Caco-2 (cell line): ENCODE measurements around the gene TOPORS. TPM values are rescaled to one million over a fixed set of nuclear protein-coding genes. Genes with fewer than 3 reads are reported as not detected.

Experiments
- BruUV-seq: library from RNA; stranded (reverse); fragments of 400-500 nt; replicated peaks from 2 replicates; lab custom pipeline; 2021; lab: Mats Ljungman, UMichigan
- CTCF ChIA-PET: fragments of 300-600 bp; sonication (Branson Sonifier 250); formaldehyde crosslinking; loops from one replicate; lab custom pipeline; 2022; ENCODE audit warnings: antibody characterized with exemption; lab: Charles Lee
- POLR2A ChIA-PET: fragments of 300-600 bp; sonication (Branson Sonifier 250); formaldehyde crosslinking; loops from one replicate; lab custom pipeline; 2022; ENCODE audit warnings: antibody characterized with exemption; lab: Charles Lee
- DNase-seq, 2 experiments: peaks; one replicate each; pipeline versions ENCODE4 v3.0.0 to v3.0.0-alpha.2; 2020 to 2022
- H3K27me3 ChIP-seq: replicated peaks from 2 replicates; pipeline ENCODE4 v1.6.0; 2011; ENCODE audit warnings: low read length; ENCODE audit not compliant: control insufficient read depth, insufficient read depth
- H3K36me3 ChIP-seq: 2 replicates; pipeline ENCODE4 v1.5.1; 2011; ENCODE audit warnings: low read length; ENCODE audit not compliant: control insufficient read depth, insufficient read depth
- H3K4me1 ChIP-seq: fragments of 250-450 bp; sonication (Bioruptor Pico); 2 replicates; pipeline ENCODE4 v1.5.1; 2020; ENCODE audit warnings: mild to moderate bottlenecking
- H3K4me3 ChIP-seq: 2 replicates; pipeline ENCODE4 v1.5.1; 2011; ENCODE audit warnings: low read depth, mild to moderate bottlenecking, control low read depth, low read length
- H3K9me3 ChIP-seq: fragments of 250-450 bp; sonication (Bioruptor Pico); 2 replicates; pipeline ENCODE4 v1.5.1; 2020; ENCODE audit warnings: mild to moderate bottlenecking, moderate library complexity
- H3K27ac Mint-ChIP-seq: one replicate; pipeline ENCODE4 v1.8.0; 2022; ENCODE audit warnings: mixed read lengths; ENCODE audit not compliant: unreplicated experiment
- H3K27me3 Mint-ChIP-seq: one replicate; pipeline ENCODE4 v1.8.0; 2022; ENCODE audit warnings: mixed read lengths; ENCODE audit not compliant: insufficient read depth, unreplicated experiment
- H3K36me3 Mint-ChIP-seq: one replicate; pipeline ENCODE4 v1.8.0; 2022; ENCODE audit warnings: mild to moderate bottlenecking, mixed read lengths; ENCODE audit not compliant: insufficient read depth, unreplicated experiment
- H3K4me1 Mint-ChIP-seq: one replicate; pipeline ENCODE4 v1.8.0; 2022; ENCODE audit warnings: low read depth, mixed read lengths; ENCODE audit not compliant: unreplicated experiment
- H3K4me3 Mint-ChIP-seq: one replicate; pipeline ENCODE4 v1.8.0; 2022; ENCODE audit warnings: mild to moderate bottlenecking, moderate library complexity, mixed read lengths; ENCODE audit not compliant: unreplicated experiment
- H3K9me3 Mint-ChIP-seq: one replicate; pipeline ENCODE4 v1.8.0; 2022; ENCODE audit warnings: mixed read lengths; ENCODE audit not compliant: unreplicated experiment
- intact Hi-C: fragments of 100-400 bp; cut with micrococcal nuclease; formaldehyde crosslinking; loops from one replicate; pipeline ENCODE4 v1.10.0; 2022; ENCODE audit not compliant: unreplicated experiment
- total RNA-seq: library from RNA; stranded (reverse); gene quantifications from 2 replicates; pipeline ENCODE4 v1.2.3, GENCODE V29; 2022
- TF ChIP-seq, protein P1 (sequence below), 2 experiments: fragments of 200-600 bp in 1 of 2; IDR thresholded peaks; 1 replicate in 1 of 2; 2 replicates in 1 of 2; pipeline versions ENCODE4 v1.5.1 to v1.8.0; 2011 to 2022; ENCODE audit warnings: antibody characterized with exemption in 1 of 2, control low read depth in 1 of 2, inconsistent platforms in 1 of 2, low read depth in 1 of 2, low read length in 1 of 2, mild to moderate bottlenecking in 1 of 2, moderate library complexity in 1 of 2; ENCODE audit not compliant: insufficient read depth in 1 of 2, severe bottlenecking in 1 of 2, unreplicated experiment in 1 of 2

Gene TOPORS
- total RNA-seq, 1 experiment from 2014 or later = 14.6 TPM

DNA sequence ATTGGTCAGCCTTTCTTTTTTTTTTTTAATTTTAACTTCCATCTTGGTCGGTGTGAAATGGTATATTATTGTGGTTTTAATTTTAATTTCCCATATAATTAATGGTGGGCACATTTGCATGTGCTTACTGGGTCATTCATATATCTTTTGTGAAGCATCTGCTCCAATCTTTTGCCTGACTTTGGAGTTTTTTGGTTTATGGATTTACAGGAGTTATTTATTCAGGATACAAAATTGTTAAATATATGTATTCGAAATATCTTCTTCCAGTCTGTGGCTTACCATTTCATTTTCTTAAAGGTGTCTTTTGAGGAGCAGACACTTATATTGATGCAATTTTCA lies 25.7 kb downstream of the TOPORS start:
- DNase-seq = no peak
- Mint-ChIP-seq H3K4me3 (peak overlapping the region; percentile 73), H3K27ac (peak overlapping the region; percentile 59), H3K36me3 (peaks cover 15% of the 10 kb centered on the region), H3K9me3 (peaks cover under 1% of the 10 kb centered on the region), H3K4me1 (peaks cover 28% of the 10 kb centered on the region), H3K27me3 (no peaks in the 10 kb centered on the region)
- ChIA-PET POLR2A (interaction anchor here (1.7 to 2.4 kb wide), 3 partner anchors 70 to 147 kb away, joined by 6 to 9 read pairs (median 7); partner anchors contain the start of gene ACO1), CTCF (interaction anchor here (0.6 to 3.8 kb wide), 16 partner anchors 18 to 148 kb away, joined by 3 to 115 read pairs (median 5); partner anchors contain the start of genes ACO1 and NDUFB6)
- TF ChIP-seq, protein P1, sequence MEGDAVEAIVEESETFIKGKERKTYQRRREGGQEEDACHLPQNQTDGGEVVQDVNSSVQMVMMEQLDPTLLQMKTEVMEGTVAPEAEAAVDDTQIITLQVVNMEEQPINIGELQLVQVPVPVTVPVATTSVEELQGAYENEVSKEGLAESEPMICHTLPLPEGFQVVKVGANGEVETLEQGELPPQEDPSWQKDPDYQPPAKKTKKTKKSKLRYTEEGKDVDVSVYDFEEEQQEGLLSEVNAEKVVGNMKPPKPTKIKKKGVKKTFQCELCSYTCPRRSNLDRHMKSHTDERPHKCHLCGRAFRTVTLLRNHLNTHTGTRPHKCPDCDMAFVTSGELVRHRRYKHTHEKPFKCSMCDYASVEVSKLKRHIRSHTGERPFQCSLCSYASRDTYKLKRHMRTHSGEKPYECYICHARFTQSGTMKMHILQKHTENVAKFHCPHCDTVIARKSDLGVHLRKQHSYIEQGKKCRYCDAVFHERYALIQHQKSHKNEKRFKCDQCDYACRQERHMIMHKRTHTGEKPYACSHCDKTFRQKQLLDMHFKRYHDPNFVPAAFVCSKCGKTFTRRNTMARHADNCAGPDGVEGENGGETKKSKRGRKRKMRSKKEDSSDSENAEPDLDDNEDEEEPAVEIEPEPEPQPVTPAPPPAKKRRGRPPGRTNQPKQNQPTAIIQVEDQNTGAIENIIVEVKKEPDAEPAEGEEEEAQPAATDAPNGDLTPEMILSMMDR (IDR thresholded peaks at IDR 0.05; ENCODE audit: insufficient read depth in 1 of 2, low read depth in 1 of 2, low read length in 1 of 2, severe bottlenecking in 1 of 2, unreplicated experiment in 1 of 2) = no peak
- no peaks in the 10 kb centered on the region for H3K27me3 ChIP-seq
- H3K4me3 ChIP-seq = peak overlapping the region; percentile 52
- intact Hi-C loops = loop anchor here (1.0 to 5.0 kb wide), 7 partner anchors 24 to 147 kb away; partner anchors contain the start of gene ACO1
- H3K4me1 ChIP-seq = peaks cover 19% of the 10 kb centered on the region
- H3K36me3 ChIP-seq = no peaks in the 10 kb centered on the region
- no TSS peak for BruUV-seq
- no peaks in the 10 kb centered on the region; the same call in 1 of the 2 replicates for H3K9me3 ChIP-seq

DNA sequence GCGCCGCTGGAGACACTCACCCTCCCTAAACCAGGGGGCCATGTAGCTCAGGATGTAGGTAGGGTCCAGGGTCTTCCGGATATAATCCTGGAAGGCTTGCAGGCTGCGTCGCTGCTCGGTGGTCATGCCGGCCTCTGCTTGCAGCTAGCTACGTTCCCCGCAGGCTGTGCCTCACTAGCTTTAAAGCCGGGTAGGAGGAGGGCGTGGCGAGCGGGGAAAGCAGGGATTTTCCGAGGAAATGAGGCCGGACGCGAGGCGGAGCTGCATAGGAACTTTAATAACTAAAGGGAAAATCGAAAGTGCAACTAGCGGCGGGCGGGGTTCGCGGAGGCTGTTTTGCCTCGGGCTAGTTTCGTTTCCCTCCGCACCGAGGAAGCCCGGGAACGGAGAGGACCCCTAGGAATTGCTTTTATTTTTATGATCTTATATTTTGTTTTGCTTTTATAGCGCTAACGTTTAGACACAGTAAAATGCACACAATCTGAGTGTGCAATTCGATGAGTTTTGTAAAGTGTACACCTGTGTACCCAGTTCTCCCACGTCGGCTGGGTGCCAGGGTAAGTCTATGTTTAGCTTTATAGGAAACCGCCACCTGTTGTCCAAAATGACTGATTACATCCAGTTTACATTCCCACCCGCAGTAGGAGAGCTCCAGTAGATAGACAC lies 26.2 kb downstream of the TOPORS start, which contains the start of gene RIGI:
RIGI (minus strand) TSS at position 156 of the 666 bp plus-strand sequence; CDS start at position 126, 30 bp downstream.
- Mint-ChIP-seq H3K4me1 (peaks cover 28% of the 10 kb centered on the region), H3K9me3 (no peaks in the 10 kb centered on the region), H3K36me3 (peaks cover 15% of the 10 kb centered on the region), H3K27me3 (no peaks in the 10 kb centered on the region), H3K4me3 (peak within 1 kb of the TSS; percentile 73), H3K27ac (peak within 1 kb of the TSS; percentile 59)
- no peaks in the 10 kb centered on the region; the same call in 1 of the 2 replicates for H3K9me3 ChIP-seq
- H3K4me3 ChIP-seq = peak within 1 kb of the TSS; percentile 52
- intact Hi-C loops = loop anchor here (1.0 to 5.0 kb wide), 7 partner anchors 24 to 147 kb away; partner anchors contain the start of gene ACO1
- BruUV-seq = no TSS peak
- H3K27me3 ChIP-seq = no peaks in the 10 kb centered on the region
- ChIA-PET POLR2A (interaction anchor here (0.8 to 2.4 kb wide), 4 partner anchors 26 to 147 kb away, joined by 3 to 9 read pairs (median 6); partner anchors contain the start of genes ACO1, SMIM27 and TOPORS), CTCF (interaction anchor here (0.7 to 3.8 kb wide), 16 partner anchors 17 to 148 kb away, joined by 3 to 115 read pairs (median 4); partner anchors contain the start of genes ACO1 and NDUFB6)
- peaks cover 19% of the 10 kb centered on the region for H3K4me1 ChIP-seq
- peak; percentile 83 to 91 for DNase-seq
- TF ChIP-seq, protein P1 (IDR thresholded peaks at IDR 0.05; ENCODE audit: insufficient read depth in 1 of 2, low read depth in 1 of 2, low read length in 1 of 2, severe bottlenecking in 1 of 2, unreplicated experiment in 1 of 2) = peak; percentile 54 to 58
- H3K36me3 ChIP-seq = no peaks in the 10 kb centered on the region

DNA sequence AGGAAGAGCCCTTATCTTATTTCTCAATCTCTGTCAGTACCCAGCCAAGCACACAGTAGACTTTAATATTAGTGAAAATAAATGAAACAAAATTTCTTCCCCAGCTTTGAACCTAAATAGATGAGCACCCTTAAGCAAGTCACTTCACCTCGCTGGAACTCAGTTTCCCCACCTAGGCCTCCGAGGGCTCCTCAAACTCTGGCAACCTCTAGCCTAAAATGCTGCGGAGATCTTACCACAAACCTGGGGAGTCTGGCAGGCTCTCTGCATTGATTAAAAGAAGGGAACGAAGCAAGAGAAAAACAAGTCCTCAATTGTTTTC lies 26.7 kb downstream of the TOPORS start:
- H3K36me3 ChIP-seq = no peaks in the 10 kb centered on the region
- intact Hi-C loops = loop anchor here (1.0 to 5.0 kb wide), 7 partner anchors 25 to 146 kb away; partner anchors contain the start of gene ACO1
- ChIA-PET POLR2A (interaction anchor here (0.8 to 2.4 kb wide), 4 partner anchors 27 to 146 kb away, joined by 3 to 9 read pairs (median 6); partner anchors contain the start of genes ACO1, SMIM27 and TOPORS), CTCF (interaction anchor here (0.7 to 3.8 kb wide), 13 partner anchors 17 to 147 kb away, joined by 3 to 115 read pairs (median 7); partner anchors contain the start of genes ACO1 and NDUFB6)
- TF ChIP-seq, protein P1 (IDR thresholded peaks at IDR 0.05; ENCODE audit: insufficient read depth in 1 of 2, low read depth in 1 of 2, low read length in 1 of 2, severe bottlenecking in 1 of 2, unreplicated experiment in 1 of 2) = no peak
- DNase-seq = no peak
- peak overlapping the region; percentile 52 for H3K4me3 ChIP-seq
- Mint-ChIP-seq H3K4me1 (peaks cover 28% of the 10 kb centered on the region), H3K9me3 (no peaks in the 10 kb centered on the region), H3K4me3 (peak overlapping the region; percentile 73), H3K27me3 (no peaks in the 10 kb centered on the region), H3K27ac (peak overlapping the region; percentile 59), H3K36me3 (peaks cover 15% of the 10 kb centered on the region)
- H3K9me3 ChIP-seq = no peaks in the 10 kb centered on the region; the same call in 1 of the 2 replicates
- peaks cover 19% of the 10 kb centered on the region for H3K4me1 ChIP-seq
- H3K27me3 ChIP-seq = no peaks in the 10 kb centered on the region
- no TSS peak for BruUV-seq
